Ishikawa (cell line): ENCODE data around the gene FAM168A.
A peak's percentile ranks its signal among the peaks of the same experiment; 100 is the strongest.

Source experiments
- CEBPB ChIP-seq: IDR thresholded peaks from 2 replicates; pipeline ENCODE4 v1.6.1; 2012
- CREB1 ChIP-seq: IDR thresholded peaks from 2 replicates; pipeline ENCODE4 v1.6.1; 2012; ENCODE audit warnings: low read depth
- EGR1 ChIP-seq: IDR thresholded peaks from 2 replicates; pipeline ENCODE4 v1.6.1; 2012
- EP300 ChIP-seq: IDR thresholded peaks from 2 replicates; pipeline ENCODE4 v1.6.1; 2012; ENCODE audit warnings: borderline replicate concordance
- FOXM1 ChIP-seq: IDR thresholded peaks from 2 replicates; pipeline ENCODE4 v1.6.1; 2012; ENCODE audit warnings: low read depth, borderline replicate concordance
- NFIC ChIP-seq: IDR thresholded peaks from 2 replicates; pipeline ENCODE4 v1.6.1; 2012
- RAD21 ChIP-seq: IDR thresholded peaks from 2 replicates; pipeline ENCODE4 v1.6.1; 2012; ENCODE audit warnings: low read depth
- REST ChIP-seq: IDR thresholded peaks from 2 replicates; pipeline ENCODE4 v1.6.1; 2012; ENCODE audit warnings: low read depth, mild to moderate bottlenecking
- TAF1 ChIP-seq: IDR thresholded peaks from 2 replicates; pipeline ENCODE4 v1.6.1; 2012; ENCODE audit warnings: low read depth, mild to moderate bottlenecking
- TCF12 ChIP-seq: IDR thresholded peaks from 2 replicates; pipeline ENCODE4 v1.6.1; 2012; ENCODE audit warnings: low read depth
- TEAD4 ChIP-seq: IDR thresholded peaks from 2 replicates; pipeline ENCODE4 v1.6.1; 2012
- YY1 ChIP-seq: IDR thresholded peaks from 2 replicates; pipeline ENCODE4 v1.6.1; 2012; ENCODE audit warnings: low read depth
- ZBTB7A ChIP-seq: IDR thresholded peaks from 2 replicates; pipeline ENCODE4 v1.6.1; 2012; ENCODE audit warnings: low read depth
- TF ChIP-seq, protein P1 (sequence below): IDR thresholded peaks from 2 replicates; pipeline ENCODE4 v1.6.1; 2012
- TF ChIP-seq, protein P2 (sequence below): IDR thresholded peaks from 2 replicates; pipeline ENCODE4 v1.6.1; 2012

Gene FAM168A

DNA sequence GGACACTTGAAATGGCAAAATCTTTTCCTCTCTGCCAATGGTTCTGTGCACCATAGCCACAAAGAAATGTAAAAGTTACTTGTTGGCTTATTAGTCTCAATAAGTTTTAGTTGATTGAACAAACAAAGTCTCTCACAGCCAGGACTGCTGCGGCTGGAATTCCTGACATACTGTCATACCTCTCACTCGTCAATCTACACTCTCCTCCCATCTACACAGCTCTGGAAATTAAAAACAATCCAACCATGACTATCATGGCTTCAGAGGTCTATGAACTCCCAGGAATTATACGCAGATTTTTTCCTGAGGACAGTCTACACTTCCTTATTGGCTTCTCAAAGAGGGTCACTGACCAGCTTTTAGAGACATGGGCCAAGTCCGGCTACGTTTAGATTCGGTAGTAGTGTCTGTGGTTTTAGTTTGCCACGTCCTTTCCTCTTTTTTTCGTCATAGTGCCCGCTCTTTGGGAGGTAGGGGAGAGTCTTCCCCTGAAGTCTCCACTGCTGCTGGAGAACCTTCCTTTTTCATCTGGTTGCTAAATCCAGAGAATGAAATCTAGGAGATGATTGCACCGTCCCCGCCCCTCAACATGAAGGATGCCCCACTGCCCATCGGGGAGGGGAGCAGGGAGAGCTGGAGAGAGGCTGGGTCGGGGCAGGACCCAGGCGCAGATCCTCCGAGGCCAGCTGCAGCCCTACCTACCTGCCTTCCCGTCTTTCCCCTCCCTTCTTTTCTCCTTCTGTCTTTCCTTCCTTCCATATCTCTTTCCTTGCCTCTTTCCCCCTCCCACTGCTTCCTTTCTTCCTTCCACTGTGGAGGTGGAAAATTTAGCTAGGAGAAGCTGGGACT is 47.4 kb upstream of the FAM168A start:
- peak; percentile 29; the same call in 1 of the 2 replicates for TF ChIP-seq TEAD4
- TF ChIP-seq, protein P1, sequence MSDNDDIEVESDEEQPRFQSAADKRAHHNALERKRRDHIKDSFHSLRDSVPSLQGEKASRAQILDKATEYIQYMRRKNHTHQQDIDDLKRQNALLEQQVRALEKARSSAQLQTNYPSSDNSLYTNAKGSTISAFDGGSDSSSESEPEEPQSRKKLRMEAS: no peak

GRCh38 chr11:73641668-73642067 is 43.8 kb upstream of the FAM168A start:
- TF ChIP-seq TEAD4 (no peak), TCF12 (no peak), EP300 (no peak), FOXM1 (no peak), ZBTB7A (no peak), CREB1 (no peak), CEBPB (no peak), EGR1 (no peak), RAD21 (no peak), NFIC (no peak), TAF1 (no peak), YY1 (no peak), REST (no peak)
- TF ChIP-seq, protein P1: no peak
- TF ChIP-seq, protein P2, sequence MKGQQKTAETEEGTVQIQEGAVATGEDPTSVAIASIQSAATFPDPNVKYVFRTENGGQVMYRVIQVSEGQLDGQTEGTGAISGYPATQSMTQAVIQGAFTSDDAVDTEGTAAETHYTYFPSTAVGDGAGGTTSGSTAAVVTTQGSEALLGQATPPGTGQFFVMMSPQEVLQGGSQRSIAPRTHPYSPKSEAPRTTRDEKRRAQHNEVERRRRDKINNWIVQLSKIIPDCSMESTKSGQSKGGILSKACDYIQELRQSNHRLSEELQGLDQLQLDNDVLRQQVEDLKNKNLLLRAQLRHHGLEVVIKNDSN: no peak

DNA sequence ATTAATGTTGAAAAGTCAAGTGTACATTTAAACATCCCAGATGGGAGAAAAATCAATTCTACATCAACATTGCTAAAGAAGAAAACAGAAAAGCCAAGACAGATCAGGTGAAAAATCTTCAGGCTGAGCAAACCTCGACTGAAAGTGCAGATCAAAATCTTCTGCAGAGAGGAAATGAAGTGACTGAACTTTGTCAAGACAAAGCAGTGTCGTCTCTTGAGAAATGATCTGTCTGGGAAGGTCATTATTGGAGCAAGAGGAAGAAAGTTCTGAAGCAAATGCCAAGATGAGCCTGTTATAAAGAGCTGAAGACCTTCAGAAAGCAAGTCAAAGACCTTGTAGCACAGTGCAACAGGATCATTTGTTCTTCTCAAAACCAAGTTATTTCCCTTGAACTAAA is 42.7 kb upstream of the FAM168A start:
- TF ChIP-seq CEBPB: no peak
- no peak for TF ChIP-seq CREB1
- no peak for TF ChIP-seq TEAD4
- no peak for TF ChIP-seq EP300
- TF ChIP-seq RAD21: no peak
- TF ChIP-seq, protein P2: no peak
- TF ChIP-seq REST: no peak
- TF ChIP-seq NFIC: no peak
- TF ChIP-seq YY1: no peak
- no peak for TF ChIP-seq ZBTB7A
- TF ChIP-seq TAF1: no peak
- no peak for TF ChIP-seq EGR1
- TF ChIP-seq, protein P1: no peak
- TF ChIP-seq TCF12: no peak
- no peak for TF ChIP-seq FOXM1

DNA sequence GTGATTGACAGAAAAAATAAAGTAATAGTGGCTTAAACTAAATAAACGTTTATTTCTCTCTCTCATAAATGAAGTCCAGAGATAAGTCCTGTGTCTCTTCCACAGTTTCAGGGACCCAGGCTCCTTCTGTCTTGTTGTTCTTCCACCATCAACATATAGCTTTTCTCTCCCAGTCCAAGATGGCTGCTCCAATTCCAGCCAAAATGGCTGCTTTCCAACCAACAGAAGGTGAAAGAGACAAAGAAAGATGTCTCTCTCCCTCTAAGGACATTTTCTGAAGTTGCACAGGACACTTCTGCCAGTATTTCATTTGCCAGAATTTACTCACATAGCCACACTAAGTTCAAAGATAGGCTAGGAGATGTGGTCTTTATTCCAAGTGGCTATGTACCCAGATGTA is 39.1 kb upstream of the FAM168A start:
- TF ChIP-seq YY1 (peak; percentile 69), EP300 (no peak), ZBTB7A (no peak), CEBPB (no peak)

- TF ChIP-seq TAF1 (no peak), FOXM1 (no peak), NFIC (no peak), ZBTB7A (no peak), TCF12 (no peak), YY1 (no peak), CEBPB (no peak), EP300 (no peak), REST (no peak), EGR1 (no peak), CREB1 (no peak), RAD21 (no peak), TEAD4 (no peak)
- TF ChIP-seq, protein P1: no peak
- TF ChIP-seq, protein P2: no peak
These were observed 38.3 kb upstream of the FAM168A start for GRCh38 chr11:73636249-73636648.
